GM23338 (cell line): Measurements from ENCODE around the gene RNF150. TPM values are rescaled to one million over a fixed set of nuclear protein-coding genes. Genes with fewer than 3 reads are reported as not detected.

ENCODE experiments used
- ATAC-seq: fragments of 200-7000 bp; cut with Tn5 transposase; 3 replicates; pipeline ENCODE4 v1.9.1; 2020
- DNase-seq: peaks from one replicate; pipeline ENCODE4 v3.0.0-alpha.2; 2015; ENCODE audit warnings: low spot score
- H2AFZ ChIP-seq: fragments of 200-600 bp; sonication (generic); 2 replicates; pipeline ENCODE4 v1.8.0; 2016; ENCODE audit warnings: antibody characterized with exemption, mild to moderate bottlenecking, moderate library complexity
- H3F3A ChIP-seq: fragments of 200-600 bp; sonication (generic); replicated peaks from 2 replicates; pipeline ENCODE4 v1.8.0; 2017; ENCODE audit warnings: antibody characterized with exemption, mixed run types, low read depth
- H3K27ac ChIP-seq: fragments of 200-600 bp; sonication (generic); 2 replicates; pipeline ENCODE4 v1.6.1; 2016; ENCODE audit warnings: low read depth
- H3K27me3 ChIP-seq: fragments of 200-600 bp; sonication (generic); 2 replicates; pipeline ENCODE4 v1.8.0; 2016; ENCODE audit warnings: mild to moderate bottlenecking, mixed run types, moderate library complexity; ENCODE audit not compliant: insufficient read depth
- H3K36me3 ChIP-seq: fragments of 200-600 bp; sonication (generic); 2 replicates; pipeline ENCODE4 v1.8.0; 2016; ENCODE audit warnings: mild to moderate bottlenecking; ENCODE audit not compliant: insufficient read depth
- H3K4me1 ChIP-seq: fragments of 200-600 bp; sonication (generic); 2 replicates; pipeline ENCODE4 v1.8.0; 2016; ENCODE audit warnings: mild to moderate bottlenecking, moderate library complexity; ENCODE audit not compliant: insufficient read depth
- H3K4me2 ChIP-seq: fragments of 200-600 bp; sonication (generic); 2 replicates; pipeline ENCODE4 v1.7.1; 2017; ENCODE audit warnings: mixed run types
- H3K4me3 ChIP-seq: fragments of 200-600 bp; sonication (generic); 2 replicates; pipeline ENCODE4 v1.6.1; 2016; ENCODE audit warnings: mixed run types
- H3K79me2 ChIP-seq: fragments of 200-600 bp; sonication (generic); replicated peaks from 2 replicates; pipeline ENCODE4 v1.8.0; 2017; ENCODE audit warnings: mild to moderate bottlenecking; ENCODE audit not compliant: insufficient read depth
- H3K9me2 ChIP-seq: fragments of 200-600 bp; sonication (generic); 2 replicates; pipeline ENCODE4 v1.8.0; 2017; ENCODE audit not compliant: insufficient read depth
- H4K20me1 ChIP-seq: fragments of 200-600 bp; sonication (generic); replicated peaks from 2 replicates; pipeline ENCODE4 v1.8.0; 2017; ENCODE audit warnings: mild to moderate bottlenecking; ENCODE audit not compliant: insufficient read depth
- H3K27ac Mint-ChIP-seq: 2 replicates; pipeline ENCODE4 v1.8.0; 2020; ENCODE audit warnings: inconsistent platforms, mild to moderate bottlenecking, moderate library complexity, mixed read lengths
- H3K27me3 Mint-ChIP-seq: 3 replicates; pipeline ENCODE4 v1.8.0; 2022; ENCODE audit warnings: low read depth, mild to moderate bottlenecking, moderate library complexity, mixed read lengths, inconsistent platforms; ENCODE audit not compliant: insufficient read depth, poor library complexity
- H3K36me3 Mint-ChIP-seq: 3 replicates; pipeline ENCODE4 v1.8.0; 2021; ENCODE audit warnings: low read depth, mild to moderate bottlenecking, inconsistent platforms, moderate library complexity, mixed read lengths
- H3K4me1 Mint-ChIP-seq: 3 replicates; pipeline ENCODE4 v1.8.0; 2020; ENCODE audit warnings: mild to moderate bottlenecking, inconsistent platforms, mixed read lengths
- H3K4me3 Mint-ChIP-seq: 3 replicates; pipeline ENCODE4 v1.8.0; 2021; ENCODE audit warnings: moderate library complexity, mild to moderate bottlenecking, inconsistent platforms, mixed read lengths
- H3K9me3 Mint-ChIP-seq: 3 replicates; pipeline ENCODE4 v1.8.0; 2020; ENCODE audit warnings: moderate library complexity, mild to moderate bottlenecking, inconsistent platforms, mixed read lengths
- CREB1 ChIP-seq: fragments of 250-450 bp; sonication (Bioruptor Pico); IDR thresholded peaks from 2 replicates; pipeline ENCODE4 v1.5.0; 2020; ENCODE audit warnings: low read depth, mild to moderate bottlenecking, moderate library complexity
- CTCF ChIP-seq, 2 experiments: fragments of 200-600 bp in 1 of 2; sonication (generic) in 1 of 2; conservative IDR thresholded peaks; 2 replicates each; pipeline versions ENCODE4 v1.5.1 to v1.6.1; 2016 to 2017; ENCODE audit warnings: antibody characterized with exemption in 2 of 2, low read depth in 2 of 2, mild to moderate bottlenecking in 2 of 2, moderate library complexity in 1 of 2
- EZH2phosphoT487 ChIP-seq: fragments of 200-600 bp; sonication (generic); IDR thresholded peaks from one replicate; pipeline ENCODE4 v1.8.1; 2018; ENCODE audit warnings: antibody characterized with exemption; ENCODE audit not compliant: unreplicated experiment
- JUNB ChIP-seq: IDR thresholded peaks from one replicate; pipeline ENCODE4 v1.6.1; 2016; ENCODE audit warnings: antibody characterized with exemption; ENCODE audit not compliant: unreplicated experiment
- NANOG ChIP-seq: IDR thresholded peaks from 2 replicates; pipeline ENCODE4 v1.6.1; 2016; ENCODE audit warnings: antibody characterized with exemption, borderline replicate concordance
- POLR2AphosphoS5 ChIP-seq: IDR thresholded peaks from 2 replicates; pipeline ENCODE4 v1.6.1; 2016; ENCODE audit warnings: antibody characterized with exemption, low read depth
- REST ChIP-seq: IDR thresholded peaks from one replicate; pipeline ENCODE4 v1.6.1; 2018; ENCODE audit warnings: antibody characterized with exemption; ENCODE audit not compliant: unreplicated experiment
- STAT1 ChIP-seq: IDR thresholded peaks from one replicate; pipeline ENCODE4 v1.6.1; 2016; ENCODE audit warnings: antibody characterized with exemption; ENCODE audit not compliant: unreplicated experiment
- ZNF331 ChIP-seq: fragments of 250-450 bp; sonication (Bioruptor Pico); IDR thresholded peaks from 2 replicates; pipeline ENCODE4 v1.5.0; 2020; ENCODE audit warnings: low read depth, mild to moderate bottlenecking, moderate library complexity
- polyA plus RNA-seq: library from polyadenylated mRNA; unstranded; fragments of >200 nt; fragmentation: Nextera tagmentation; extraction: Ambion mirVana; gene quantifications from 2 replicates; pipeline ENCODE4 v1.2.1, GENCODE V29; 2016
- total RNA-seq: library from RNA; depleted of rRNA; stranded (reverse); fragments of >200 nt; shearing (Covaris generic); gene quantifications from 2 replicates; pipeline ENCODE4 v1.2.3, GENCODE V29; 2014
- TF ChIP-seq, protein P1 (sequence below): fragments of 250-450 bp; sonication (Bioruptor Pico); IDR thresholded peaks from 2 replicates; pipeline ENCODE4 v1.5.0; 2020; ENCODE audit warnings: mild to moderate bottlenecking, moderate library complexity

RNF150 gene
- total and polyA plus RNA-seq, 2 experiments from 2014 or later = 1.3 to 6.1 TPM

DNA sequence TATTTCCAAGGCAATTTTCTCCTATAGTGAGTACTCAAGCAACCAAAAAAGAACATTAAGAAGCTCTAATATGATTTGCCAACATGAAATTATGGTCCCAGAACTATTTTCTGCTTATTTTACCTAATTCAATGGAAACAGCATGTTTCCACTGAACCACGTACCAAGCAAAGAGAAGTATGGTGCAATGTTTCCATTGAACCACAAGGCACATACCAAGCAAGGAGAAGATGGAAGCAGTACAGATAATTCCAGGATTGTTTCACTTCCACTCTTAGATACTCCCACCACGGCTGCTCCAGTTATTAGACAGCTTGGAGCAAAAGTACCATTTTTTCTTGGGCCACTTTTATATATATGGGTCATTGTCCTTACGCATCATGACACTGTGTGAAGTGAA, 164.9 kb downstream of the RNF150 start:
- Mint-ChIP-seq H3K27ac (no peak overlapping the region), H3K4me3 (no peak overlapping the region)
- TF ChIP-seq EZH2phosphoT487 (no peak), CTCF (conservative IDR thresholded peaks at IDR 0.05; ENCODE audit: low read depth in 2 of 2) (no peak), CREB1 (no peak), STAT1 (no peak), JUNB (no peak), NANOG (no peak), POLR2AphosphoS5 (no peak), ZNF331 (CRISPR knock-in tag) (no peak), REST (no peak)
- TF ChIP-seq, protein P1, sequence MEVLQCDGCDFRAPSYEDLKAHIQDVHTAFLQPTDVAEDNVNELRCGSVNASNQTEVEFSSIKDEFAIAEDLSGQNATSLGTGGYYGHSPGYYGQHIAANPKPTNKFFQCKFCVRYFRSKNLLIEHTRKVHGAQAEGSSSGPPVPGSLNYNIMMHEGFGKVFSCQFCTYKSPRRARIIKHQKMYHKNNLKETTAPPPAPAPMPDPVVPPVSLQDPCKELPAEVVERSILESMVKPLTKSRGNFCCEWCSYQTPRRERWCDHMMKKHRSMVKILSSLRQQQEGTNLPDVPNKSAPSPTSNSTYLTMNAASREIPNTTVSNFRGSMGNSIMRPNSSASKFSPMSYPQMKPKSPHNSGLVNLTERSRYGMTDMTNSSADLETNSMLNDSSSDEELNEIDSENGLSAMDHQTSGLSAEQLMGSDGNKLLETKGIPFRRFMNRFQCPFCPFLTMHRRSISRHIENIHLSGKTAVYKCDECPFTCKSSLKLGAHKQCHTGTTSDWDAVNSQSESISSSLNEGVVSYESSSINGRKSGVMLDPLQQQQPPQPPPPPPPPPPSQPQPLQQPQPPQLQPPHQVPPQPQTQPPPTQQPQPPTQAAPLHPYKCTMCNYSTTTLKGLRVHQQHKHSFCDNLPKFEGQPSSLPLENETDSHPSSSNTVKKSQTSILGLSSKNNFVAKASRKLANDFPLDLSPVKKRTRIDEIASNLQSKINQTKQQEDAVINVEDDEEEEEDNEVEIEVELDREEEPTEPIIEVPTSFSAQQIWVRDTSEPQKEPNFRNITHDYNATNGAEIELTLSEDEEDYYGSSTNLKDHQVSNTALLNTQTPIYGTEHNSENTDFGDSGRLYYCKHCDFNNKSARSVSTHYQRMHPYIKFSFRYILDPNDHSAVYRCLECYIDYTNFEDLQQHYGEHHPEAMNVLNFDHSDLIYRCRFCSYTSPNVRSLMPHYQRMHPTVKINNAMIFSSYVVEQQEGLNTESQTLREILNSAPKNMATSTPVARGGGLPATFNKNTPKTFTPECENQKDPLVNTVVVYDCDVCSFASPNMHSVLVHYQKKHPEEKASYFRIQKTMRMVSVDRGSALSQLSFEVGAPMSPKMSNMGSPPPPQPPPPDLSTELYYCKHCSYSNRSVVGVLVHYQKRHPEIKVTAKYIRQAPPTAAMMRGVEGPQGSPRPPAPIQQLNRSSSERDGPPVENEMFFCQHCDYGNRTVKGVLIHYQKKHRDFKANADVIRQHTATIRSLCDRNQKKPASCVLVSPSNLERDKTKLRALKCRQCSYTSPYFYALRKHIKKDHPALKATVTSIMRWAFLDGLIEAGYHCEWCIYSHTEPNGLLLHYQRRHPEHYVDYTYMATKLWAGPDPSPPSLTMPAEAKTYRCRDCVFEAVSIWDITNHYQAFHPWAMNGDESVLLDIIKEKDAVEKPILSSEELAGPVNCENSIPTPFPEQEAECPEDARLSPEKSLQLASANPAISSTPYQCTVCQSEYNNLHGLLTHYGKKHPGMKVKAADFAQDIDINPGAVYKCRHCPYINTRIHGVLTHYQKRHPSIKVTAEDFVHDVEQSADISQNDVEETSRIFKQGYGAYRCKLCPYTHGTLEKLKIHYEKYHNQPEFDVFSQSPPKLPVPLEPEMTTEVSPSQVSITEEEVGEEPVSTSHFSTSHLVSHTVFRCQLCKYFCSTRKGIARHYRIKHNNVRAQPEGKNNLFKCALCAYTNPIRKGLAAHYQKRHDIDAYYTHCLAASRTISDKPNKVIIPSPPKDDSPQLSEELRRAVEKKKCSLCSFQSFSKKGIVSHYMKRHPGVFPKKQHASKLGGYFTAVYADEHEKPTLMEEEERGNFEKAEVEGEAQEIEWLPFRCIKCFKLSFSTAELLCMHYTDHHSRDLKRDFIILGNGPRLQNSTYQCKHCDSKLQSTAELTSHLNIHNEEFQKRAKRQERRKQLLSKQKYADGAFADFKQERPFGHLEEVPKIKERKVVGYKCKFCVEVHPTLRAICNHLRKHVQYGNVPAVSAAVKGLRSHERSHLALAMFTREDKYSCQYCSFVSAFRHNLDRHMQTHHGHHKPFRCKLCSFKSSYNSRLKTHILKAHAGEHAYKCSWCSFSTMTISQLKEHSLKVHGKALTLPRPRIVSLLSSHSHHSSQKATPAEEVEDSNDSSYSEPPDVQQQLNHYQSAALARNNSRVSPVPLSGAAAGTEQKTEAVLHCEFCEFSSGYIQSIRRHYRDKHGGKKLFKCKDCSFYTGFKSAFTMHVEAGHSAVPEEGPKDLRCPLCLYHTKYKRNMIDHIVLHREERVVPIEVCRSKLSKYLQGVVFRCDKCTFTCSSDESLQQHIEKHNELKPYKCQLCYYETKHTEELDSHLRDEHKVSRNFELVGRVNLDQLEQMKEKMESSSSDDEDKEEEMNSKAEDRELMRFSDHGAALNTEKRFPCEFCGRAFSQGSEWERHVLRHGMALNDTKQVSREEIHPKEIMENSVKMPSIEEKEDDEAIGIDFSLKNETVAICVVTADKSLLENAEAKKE = no peak

More for the DNA sequence above, 164.9 kb downstream of the RNF150 start:
- H3K27me3 Mint-ChIP-seq = no peaks in the 10 kb centered on the region
- Histone ChIP-seq H3K27me3 (no peaks in the 10 kb centered on the region), H3K4me3 (no peak overlapping the region), H3K36me3 (no peaks in the 10 kb centered on the region), H2AFZ (no peak overlapping the region), H3K27ac (no peak overlapping the region), H4K20me1 (no peaks in the 10 kb centered on the region), H3K4me2 (no peak overlapping the region; the same call in 1 of the 2 replicates), H3K4me1 (no peaks in the 10 kb centered on the region), H3F3A (no peaks in the 10 kb centered on the region), H3K79me2 (no peaks in the 10 kb centered on the region), H3K9me2 (no peaks in the 10 kb centered on the region)
- peaks cover 9% of the 10 kb centered on the region for H3K4me1 Mint-ChIP-seq
- H3K9me3 Mint-ChIP-seq = no peaks in the 10 kb centered on the region
- ATAC-seq = no peak
- no peaks in the 10 kb centered on the region for H3K36me3 Mint-ChIP-seq
- no peak for DNase-seq
